Smooth muscle cell of the brain vasculature (primary cell): Measurements from ENCODE around the gene PHF21B.

Experiments
- DNase-seq: peaks from one replicate; pipeline ENCODE4 v3.0.0-alpha.2; 2012; ENCODE audit warnings: low read depth, low spot score

PHF21B gene

DNA sequence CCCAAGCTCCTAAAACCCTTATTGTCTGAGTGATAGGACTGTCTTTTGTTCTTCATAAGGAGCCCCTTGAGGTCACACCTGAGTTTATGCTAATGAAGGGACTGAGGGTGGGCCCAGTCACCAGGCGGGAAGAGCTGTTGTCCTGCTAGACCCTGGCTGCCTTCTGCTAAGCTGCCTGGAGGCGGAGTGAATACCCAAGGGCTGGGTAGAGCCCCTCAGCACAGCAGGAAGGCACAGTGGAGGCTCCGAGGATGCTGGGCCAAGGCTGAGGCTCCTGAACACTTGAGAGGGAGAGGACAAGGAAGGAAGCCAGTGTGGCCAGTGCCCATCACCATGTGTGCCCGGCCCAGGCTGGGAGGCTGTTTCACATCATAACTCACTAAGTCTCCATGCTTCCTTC is 4.8 kb upstream of the PHF21B start:
- no peak for DNase-seq

DNA sequence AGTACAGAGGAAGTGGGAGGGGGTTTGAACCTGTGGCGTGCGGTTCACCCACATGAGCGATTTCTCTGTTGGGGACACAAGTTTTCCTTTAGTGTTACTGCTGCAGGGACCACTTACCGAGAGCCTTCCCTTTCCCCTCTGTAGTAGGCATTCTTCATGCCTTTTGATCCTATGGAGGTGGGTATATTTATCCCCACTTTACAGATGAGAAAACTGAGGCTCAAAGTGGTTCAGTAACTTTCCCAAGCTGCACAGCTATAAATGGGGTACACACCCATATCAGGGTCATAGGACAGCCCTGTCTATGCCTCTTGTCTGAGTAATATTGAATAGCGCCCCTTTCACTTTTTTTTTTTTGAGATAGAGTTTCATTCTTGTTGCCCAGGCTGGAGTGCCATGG is 3.3 kb upstream of the PHF21B start:
- DNase-seq = no peak

DNA sequence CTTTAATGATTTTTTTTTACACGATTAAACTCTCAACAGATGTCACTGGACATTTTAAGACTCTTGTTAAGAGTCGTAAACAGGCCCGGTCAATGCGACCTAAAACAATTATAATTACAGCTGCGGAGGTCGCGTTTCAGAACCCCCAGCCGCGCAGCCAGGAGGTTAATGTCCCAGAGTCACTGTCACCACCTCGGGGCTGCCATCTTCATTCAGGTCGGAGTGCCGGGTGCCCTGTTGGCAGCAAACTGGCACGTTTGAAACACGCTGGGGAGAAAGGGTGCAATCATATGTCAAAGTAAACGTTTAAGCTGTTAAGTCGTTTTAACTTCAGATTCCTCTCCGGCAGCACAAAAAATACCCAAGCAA is 711 bp upstream of the PHF21B start:
- no peak for DNase-seq

DNA sequence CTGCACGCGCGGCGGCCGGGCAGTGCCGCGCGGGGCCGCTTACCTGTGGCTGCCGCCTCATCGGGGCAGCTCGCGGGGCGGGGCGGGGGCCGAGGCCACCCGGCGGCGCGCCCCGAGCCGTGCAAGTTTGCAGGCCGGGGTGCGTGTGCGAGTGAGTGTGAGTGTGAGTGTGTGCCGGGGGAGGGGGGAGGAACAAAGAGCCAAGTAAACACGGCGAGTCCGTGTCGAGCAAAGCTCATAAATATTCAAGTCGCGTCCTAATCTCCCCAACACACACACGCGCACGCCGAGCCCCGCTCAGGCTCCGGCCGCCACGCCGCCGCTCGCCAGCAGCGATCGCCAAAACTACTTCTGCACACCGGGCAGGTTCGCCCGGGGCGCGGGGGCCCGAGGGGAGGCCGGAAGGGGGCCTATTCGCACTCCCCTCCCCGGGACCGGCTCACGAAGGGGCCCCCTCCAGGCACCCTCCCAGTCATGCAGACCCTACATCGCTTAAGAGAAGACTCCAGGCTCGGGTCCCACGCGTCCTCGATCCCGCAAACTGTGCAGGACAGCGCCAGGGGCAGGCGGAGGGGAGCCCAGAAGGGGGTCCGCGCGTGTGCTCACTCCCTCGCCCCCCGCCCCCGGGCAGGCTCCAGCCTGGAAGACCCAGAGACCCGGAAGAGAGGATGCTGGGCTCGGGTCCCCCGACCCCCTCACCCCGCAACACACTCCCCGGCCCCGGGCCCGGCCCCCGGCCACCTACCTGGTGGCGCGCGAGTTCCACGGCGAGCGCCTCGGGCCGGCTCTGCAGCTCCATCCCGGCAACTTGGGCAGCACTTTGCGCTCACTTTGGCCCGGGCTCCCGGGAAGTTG is 827 bp downstream of the PHF21B start:
- no peak for DNase-seq

DNA sequence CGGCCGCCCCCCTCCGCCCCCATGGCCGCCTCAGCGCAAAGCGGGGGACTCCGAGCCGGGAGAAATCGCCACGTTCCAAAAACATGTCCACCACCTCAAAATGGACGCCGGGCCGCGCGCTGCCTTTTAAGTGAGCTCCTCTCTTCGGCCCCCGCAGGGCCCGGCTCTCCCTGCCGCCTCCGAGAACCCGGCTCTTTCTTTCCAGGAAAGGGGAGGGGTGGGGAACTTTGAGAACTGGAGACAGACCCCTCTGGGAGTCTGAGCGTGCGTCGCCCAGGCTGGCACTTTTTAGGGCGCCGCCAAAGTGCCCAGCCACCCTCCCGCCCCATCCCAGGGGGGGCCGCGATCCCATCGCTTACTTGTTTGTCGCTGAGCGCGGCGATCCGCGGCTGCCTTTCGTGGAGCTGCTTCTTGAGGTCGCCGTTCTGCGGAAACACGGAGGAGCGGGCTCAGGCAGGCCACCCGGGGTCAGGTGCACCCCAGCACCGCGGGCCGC is 1.6 kb downstream of the PHF21B start:
- no peak for DNase-seq

DNA sequence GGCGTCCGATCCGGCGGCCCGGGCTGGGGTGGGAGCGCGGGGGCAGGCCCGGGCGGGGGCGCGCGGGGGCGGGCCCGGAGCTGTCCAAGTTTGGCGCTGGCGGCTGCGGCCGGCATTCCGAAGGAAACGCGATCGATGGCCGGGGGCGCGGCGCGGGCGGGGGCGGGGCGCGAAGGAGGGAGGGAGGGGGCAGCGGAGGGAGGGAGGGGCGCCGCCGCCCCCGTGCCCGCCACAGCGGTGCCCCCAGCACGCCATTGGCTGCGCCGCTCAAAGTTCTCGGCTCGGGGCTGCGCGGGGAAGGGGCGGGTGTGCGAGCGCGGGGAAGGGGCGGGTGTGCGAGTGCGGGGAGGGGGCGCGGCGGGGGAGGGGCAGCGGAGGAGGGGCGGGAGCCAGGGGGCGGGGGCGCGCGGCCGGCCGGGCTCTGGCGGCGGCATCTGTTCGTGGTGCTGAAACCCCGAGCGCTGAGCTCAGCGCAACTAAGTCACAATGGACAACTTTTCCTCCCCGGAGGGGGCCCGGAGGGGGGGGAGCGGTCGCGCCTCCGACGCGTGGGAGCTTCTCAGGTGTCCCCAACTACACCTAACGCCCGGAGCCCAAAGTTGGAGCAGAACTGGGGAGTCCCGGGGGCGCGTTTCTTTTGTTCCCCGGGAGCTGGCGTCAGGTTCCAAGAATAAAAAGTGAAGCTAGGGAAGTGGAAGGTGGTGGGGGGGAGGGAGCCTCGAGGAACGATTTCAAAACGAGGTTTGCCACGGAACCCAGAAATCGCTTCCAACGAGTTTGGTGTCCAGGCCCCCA is 2.2 kb downstream of the PHF21B start:
- DNase-seq = no peak

DNA sequence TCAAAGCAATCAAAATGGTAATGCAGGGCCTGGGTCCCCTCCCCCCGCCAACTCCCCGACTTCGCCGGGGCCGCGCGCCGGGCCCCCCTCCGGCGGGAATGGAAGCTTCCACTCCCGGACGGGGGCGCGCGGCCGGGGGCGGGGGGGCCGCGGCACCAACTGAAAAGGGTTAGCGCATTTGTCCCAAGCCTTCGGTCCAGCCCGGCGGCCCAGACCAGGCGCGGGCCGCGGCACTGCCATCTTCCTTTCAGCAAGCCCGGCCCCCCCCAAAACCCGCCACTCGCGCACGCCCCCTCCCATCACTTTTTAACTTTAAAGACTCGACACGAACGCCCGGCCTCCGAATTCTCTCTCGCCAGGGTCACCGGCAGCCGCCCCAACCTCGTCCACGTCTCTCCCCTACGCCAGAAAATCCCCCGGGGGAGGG is 2.8 kb downstream of the PHF21B start:
- DNase-seq = no peak

DNA sequence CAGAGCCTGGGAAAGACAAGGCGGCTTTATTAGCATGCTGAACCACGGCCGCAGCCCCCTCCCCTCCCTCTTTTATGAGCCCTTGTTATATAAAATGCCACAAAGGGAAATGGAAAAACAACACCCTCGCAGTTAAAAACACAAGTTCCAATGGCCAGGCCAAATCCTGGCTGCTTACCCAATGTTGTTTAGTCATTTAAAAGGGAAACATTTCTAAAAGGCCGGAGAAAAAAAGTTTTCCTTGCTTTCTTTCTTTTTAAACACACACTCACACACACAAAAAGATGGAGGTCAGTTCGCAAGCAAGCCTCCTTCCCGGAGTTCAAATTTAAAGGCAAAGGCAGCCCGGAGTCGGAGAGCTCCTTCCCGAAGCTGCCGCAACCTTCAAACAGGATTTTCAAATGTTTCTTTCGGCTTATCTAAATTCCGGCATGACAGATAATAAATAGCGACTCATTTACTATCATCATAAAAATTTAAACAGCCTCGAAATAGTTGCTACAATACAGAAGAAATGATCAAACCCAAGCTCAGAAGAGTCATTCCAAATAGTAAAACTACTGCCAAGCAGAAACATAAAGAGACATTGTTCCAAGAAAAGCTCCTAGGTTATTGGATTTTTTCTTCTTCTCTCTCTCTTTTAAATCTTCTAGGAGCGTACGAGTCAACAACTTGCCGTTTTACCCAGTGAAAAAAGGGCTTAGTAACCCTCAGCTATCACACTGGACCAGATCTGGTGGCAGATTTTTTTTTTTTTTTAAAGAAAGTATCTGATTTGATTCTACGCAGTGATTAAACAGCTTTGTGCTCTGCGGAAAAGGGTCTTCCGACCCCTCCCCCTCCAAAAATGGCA is 3.5 kb downstream of the PHF21B start:
- no peak for DNase-seq

DNA sequence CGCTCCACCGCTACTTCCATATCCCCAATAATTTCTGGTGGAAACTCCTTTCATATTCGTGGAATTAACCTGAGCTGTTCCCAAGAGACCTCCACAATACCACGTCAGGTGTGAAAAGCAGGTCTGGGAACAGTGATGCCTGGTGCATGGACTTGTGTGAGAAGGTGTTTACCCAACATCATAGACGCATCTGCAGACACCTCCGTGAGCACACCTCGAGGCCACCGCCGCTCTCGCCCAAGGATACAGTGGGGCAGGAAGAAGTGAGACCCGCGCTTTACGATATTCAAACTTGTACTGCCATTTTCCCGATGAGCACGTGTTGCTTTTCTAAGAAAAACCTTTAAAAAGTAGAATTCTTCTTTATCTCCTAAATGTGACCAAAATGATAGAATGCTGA is 8.2 kb downstream of the PHF21B start:
- DNase-seq = no peak

DNA sequence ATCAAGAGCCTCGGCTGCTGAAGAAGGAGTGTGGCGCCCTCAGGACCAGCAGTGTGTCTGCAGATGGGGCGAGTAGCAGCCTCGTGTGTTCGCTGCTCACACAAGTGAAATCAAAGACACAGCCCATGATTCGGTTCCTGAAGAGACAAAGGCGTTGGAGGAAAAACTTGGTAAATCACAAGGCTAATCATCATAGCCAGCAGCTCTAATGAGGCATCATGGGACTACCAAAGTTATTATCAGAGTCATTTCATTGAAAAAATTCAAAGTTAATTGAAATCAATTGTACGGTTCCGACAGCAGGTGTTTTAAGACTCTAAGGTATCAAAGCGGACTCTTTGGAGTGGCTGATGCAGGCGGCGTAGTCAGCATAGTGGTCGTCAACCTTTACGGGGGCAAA is 9.5 kb downstream of the PHF21B start:
- no peak for DNase-seq

DNA sequence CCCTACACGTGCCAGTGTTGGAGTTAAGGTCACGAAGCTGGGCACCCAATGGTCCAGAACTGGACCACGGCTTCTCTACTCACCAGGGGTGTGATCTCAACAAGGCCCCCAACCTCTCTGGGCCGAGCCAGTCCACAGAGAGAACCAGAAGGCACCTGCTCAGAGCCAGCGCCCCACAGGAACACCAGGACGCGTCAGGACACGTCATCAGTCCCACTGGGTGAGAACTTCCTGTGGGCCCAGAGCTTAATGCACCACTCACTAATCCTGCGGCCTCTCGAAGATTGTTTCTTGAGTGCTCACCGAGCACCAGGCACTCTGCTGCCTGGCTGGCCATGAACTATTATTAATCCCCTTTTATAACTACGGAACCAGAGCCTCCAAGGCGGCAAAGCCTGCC is 10.1 kb downstream of the PHF21B start:
- no peak for DNase-seq

DNA sequence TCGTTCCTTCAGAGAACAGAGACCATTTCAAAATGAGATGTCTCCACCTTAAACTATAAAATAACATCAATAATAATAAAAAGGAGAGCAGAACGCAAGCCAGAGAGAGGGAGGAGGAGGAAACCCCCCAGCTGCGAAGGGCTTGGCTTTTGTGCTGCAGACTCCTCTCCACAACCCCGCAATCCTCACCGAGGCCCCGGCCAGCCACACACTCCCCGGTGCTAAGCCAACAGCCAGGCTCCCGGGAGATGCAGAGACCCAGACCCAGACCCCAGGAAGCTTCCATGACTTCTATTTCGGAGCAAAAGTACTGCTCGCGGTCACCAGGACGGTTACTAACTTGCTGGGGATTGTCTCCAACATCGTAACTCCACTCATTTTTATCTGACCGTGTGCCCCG is 10.6 kb downstream of the PHF21B start:
- DNase-seq = no peak

DNA sequence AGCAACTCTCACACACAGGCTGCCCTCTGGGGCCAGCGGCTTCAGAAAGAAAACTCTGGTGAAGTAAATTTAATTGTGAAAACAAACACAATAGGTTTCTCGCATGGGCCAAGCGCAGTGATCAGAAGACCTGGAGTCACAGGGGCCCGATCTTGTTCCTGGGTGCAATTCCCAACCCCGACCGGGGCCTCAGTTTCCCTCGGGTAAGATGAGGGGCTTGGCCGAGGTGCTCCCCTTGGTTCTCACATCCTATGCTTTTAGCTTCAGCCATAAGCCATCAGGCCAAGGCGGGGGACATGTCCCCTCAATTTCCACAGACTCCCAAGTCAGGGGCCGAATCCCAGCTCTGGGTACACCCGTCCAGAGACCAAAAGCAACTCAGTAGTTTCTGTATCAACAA is 11.5 kb downstream of the PHF21B start:
- no peak for DNase-seq

DNA sequence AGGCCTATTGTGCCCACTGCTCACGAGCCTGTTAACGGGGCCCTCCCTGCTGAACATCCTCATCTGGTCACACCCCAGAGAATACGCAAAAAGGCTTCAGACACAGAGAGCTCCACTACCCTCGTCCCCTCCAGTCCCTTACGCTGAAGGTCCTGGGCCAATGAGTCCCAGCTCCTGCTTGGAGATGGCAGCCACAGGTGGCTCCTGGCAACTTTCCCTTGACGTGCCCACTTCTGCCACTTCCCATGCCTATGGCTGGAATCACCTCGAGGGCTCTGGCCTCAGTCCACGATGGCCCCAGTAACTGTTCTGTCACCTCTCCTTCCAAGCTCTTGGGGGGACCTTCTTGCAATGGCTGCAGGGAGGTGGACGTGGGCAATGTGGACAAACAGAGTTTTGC is 12.7 kb downstream of the PHF21B start:
- no peak for DNase-seq

DNA sequence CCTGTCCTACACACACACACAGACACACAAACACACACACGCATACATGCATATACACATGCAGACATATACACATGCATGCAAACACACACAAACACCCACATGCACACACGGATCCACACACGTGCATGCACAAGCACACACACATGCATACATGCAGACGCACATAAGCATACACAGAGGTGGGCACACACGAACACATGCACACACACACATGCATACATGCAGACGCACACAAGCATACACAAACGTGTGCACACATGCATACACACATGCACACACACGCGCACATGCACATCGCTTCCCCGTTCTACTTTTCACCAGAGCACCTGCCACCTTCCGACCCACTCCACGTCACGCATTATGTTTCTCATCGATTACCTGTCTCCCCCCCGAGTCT is 13.2 kb downstream of the PHF21B start:
- no peak for DNase-seq

DNA sequence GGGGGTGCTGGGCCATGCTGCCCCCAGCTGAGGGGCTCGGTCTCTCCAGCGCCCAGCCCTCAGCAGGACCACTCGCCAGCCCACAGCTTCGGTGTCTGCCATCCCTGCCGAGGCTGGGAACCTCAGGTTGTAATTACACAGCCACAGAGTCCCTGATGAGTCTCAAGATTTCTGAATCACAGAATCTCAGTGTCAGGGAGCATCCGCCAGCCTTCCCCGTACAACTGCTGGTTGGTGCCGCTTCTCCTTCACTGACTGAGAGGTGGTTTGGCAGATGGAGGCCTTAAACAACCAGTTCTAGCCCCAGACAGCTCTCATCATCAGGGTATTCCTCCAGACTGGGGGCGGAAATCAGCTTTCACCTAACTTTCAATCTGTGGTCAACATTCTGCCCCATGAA is 13.7 kb downstream of the PHF21B start:
- no peak for DNase-seq

DNA sequence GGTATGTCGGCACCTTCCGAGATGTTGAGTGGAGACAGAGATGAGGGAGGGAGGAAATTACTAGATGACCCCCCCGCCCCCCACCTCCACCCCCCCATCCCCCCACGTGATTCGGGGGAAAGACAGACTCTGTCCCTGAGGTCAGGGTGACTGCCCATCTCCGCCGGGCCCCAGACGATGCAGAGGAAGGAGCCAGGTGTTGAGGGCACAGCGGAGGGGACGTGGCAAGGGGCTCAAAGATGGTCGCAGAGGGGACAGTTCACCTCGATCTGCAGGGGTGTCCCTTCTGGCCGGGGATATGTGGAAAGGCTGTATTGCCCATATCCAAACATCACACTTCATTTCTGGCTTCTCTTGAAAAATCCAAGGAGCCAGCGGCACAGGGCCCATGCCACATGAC is 14.1 kb downstream of the PHF21B start:
- no peak for DNase-seq

DNA sequence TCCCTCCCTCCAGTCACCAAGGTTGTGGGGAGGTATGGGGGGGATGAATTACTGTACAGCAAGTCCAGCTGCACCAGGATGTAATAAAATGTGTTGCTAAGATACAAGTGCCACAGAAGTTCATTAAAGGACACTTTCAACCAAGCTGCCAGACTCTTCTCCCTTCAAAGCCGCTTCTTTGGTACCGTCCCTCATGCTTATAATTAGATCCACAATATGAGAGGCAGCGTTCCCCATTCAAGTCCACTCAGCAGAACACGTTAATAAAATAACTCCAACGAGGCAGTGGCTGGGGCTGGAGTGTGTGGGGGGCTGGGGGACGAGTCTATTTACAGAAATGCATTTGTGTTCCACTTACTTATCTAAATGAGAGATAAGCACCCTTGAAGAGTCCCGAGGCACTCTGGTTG is 14.7 kb downstream of the PHF21B start:
- DNase-seq = no peak

DNA sequence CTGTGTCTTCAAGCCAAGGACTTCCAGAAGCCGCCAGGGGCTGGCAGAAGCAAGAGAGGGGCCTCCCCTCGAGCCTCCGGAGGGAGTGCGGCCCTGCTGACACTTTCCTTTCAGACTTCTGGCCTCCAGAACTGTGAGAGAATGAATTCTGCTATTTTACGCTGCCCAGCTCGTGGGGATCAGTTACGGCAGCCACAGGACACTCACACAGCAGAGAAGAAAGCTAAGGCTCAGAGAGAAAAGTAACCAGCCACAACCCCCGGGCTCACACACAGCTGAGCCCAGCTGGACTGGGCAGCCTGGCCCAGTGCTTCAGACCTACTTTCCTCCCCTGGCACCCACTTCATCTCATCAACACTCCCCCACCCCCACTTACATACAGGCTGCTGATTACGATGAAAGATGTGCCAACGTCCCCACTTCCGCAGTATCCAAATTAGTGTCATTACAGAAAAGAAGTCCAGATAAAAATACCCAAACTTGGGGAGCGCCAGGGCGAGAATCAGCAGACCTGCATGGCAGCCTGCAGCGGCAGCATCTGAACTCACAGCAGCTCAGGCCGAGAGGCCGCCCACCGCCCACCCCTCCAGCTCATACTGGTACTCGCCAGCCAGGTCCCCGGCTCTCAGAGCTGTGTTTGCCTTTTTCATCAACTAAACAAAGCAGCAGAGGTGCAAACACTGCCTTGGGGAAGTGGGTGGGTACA is 15.3 kb downstream of the PHF21B start:
- no peak for DNase-seq

DNA sequence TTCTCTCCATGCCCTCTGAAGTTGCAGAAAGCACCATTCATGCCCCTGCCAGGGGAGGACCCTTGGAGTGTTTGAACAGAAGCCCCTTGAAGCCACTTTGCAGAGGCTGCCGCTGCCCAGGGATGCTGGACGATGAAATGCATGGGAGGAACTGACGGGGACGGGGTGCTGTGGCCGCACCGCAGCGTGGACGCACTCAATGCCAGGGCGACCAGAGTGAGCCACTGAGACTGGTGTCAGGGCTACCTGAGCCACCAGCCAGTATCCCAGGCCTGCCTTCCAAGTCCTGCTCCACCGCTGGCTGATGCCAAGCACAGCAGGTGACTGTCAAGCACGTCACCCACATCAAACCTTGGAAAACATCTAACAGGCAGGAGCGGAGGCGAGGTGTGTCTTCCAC is 17.6 kb downstream of the PHF21B start:
- no peak for DNase-seq

DNA sequence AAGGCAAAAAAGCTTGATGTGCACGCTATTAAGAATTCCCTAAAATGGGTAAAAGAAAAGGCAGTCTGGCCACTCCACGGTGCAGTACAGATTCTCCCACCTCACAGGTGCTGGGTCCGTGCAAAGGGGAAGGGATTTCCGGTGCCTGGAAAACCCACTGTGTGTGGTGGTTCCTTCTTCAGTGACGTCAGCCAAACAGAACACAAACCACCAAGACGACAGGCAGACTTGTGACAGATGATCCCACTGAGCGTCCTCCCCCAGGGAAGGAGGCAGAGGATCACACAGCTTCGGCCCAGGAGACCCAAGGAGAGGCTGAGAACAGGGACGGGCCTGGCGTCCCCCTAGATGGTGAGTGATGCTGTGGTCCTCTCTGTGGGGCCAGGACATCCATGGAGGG is 18.6 kb downstream of the PHF21B start:
- DNase-seq = no peak
